Naive B cell (primary cell): ENCODE results near the gene EIPR1. TPM values are rescaled to one million over a fixed set of nuclear protein-coding genes. Genes with fewer than 3 reads are reported as not detected.

Experiments
- ATAC-seq, 2 donors: fragments of 150-1000 bp; cut with Tn5 transposase; 2 replicates each; pipeline ENCODE4 v1.10.0; 2021; ENCODE audit warnings: low read depth in 2 of 2, mild to moderate bottlenecking in 2 of 2, moderate library complexity in 2 of 2
- DNase-seq: peaks from one replicate; pipeline ENCODE4 v3.0.0; 2022
- H3K27ac Mint-ChIP-seq, 6 donors: one replicate each; pipeline ENCODE4 v1.8.0; 2020 to 2022; ENCODE audit warnings: mild to moderate bottlenecking in 6 of 6, mixed read lengths in 6 of 6, moderate library complexity in 5 of 6, inconsistent platforms in 2 of 6
- H3K27me3 Mint-ChIP-seq, 3 donors: one replicate each; pipeline ENCODE4 v1.8.0; 2021 to 2022; ENCODE audit warnings: mixed read lengths in 3 of 3, mild to moderate bottlenecking in 1 of 3
- H3K36me3 Mint-ChIP-seq, 2 donors: one replicate each; pipeline ENCODE4 v1.8.0; 2020 to 2022; ENCODE audit warnings: mixed read lengths in 2 of 2, inconsistent platforms in 1 of 2, mild to moderate bottlenecking in 1 of 2
- H3K4me1 Mint-ChIP-seq, 3 donors: one replicate each; pipeline ENCODE4 v1.8.0; 2020 to 2022; ENCODE audit warnings: mixed read lengths in 3 of 3, inconsistent platforms in 1 of 3, mild to moderate bottlenecking in 1 of 3, moderate library complexity in 1 of 3
- H3K4me3 Mint-ChIP-seq, 8 donors: one replicate each; pipeline ENCODE4 v1.8.0; 2020 to 2022; ENCODE audit warnings: mild to moderate bottlenecking in 8 of 8, mixed read lengths in 8 of 8, moderate library complexity in 8 of 8, inconsistent platforms in 2 of 8
- H3K9me3 Mint-ChIP-seq, 7 donors: one replicate each; pipeline ENCODE4 v1.8.0; 2020 to 2022; ENCODE audit warnings: mixed read lengths in 7 of 7, mild to moderate bottlenecking in 5 of 7, inconsistent platforms in 2 of 7, moderate library complexity in 1 of 7
- polyA plus RNA-seq, 6 donors: library from polyadenylated mRNA; unstranded; fragments of 300-500 nt; fragmentation: Illumina TruSeq; gene quantifications; one replicate each; pipeline ENCODE4 v1.2.3, GENCODE V29; 2021; ENCODE audit warnings: low read depth in 6 of 6

EIPR1 gene
- polyA plus RNA-seq, 6 donors from 2014 or later = 35.7 to 53.9 (median 40.9) TPM

DNA sequence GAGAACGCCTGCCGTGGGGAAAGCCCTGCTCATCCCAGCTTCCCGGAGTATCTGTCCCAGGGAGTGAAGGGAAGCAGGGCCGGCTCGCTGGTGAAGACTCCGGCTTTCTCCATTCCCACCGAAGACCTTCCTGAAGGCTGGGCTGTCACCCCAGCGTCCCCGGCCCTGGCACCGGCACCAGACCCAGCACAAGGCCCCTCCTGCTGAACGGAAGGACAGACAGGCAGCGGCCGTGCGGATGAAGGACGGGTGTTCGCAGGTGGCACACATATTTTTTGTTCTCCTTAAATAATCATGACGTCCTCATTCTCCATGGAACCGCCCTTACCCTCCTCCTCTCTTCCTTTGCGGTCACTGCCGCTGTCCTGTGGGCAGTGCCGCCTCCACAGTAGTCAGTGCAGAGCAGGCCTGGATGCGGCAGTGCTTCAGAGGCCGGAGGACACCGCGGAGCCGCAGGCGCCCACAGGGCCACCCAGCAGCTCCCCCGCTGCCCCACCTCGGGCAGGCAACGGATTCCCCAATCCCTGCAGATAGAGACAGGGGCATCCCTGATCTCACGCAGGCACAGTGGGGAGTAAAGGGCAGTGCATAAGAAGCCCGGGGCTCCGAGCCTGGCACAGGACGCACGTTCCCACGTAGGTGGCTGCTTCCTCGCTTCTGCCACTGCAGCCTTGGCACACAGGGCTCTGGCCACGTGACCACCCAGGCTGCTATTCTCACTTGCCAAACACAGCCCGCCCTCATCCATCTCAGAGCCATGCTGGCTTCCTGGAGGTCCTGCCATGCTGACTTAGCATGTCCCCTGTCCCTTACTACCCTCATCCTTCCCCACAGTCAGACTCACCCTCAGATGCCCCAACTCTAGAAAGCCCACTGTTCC is 229.7 kb downstream of the EIPR1 start:
- no peaks in the 10 kb centered on the region for H3K27me3 Mint-ChIP-seq
- peaks cover 38 to 50% (median 48%) of the 10 kb centered on the region in 3 donors for H3K4me1 Mint-ChIP-seq
- peaks cover 17 to 23% of the 10 kb centered on the region in 2 donors for H3K36me3 Mint-ChIP-seq
- DNase-seq = no peak
- no peak for ATAC-seq
- peak overlapping the region in 2 of 8 donors; percentile 31 to 42 for H3K4me3 Mint-ChIP-seq
- H3K9me3 Mint-ChIP-seq = peaks cover 0 to 16% (median 11%) of the 10 kb centered on the region in 7 donors
- H3K27ac Mint-ChIP-seq = peak overlapping the region in 3 of 6 donors; percentile 7 to 72 (median 72)

DNA sequence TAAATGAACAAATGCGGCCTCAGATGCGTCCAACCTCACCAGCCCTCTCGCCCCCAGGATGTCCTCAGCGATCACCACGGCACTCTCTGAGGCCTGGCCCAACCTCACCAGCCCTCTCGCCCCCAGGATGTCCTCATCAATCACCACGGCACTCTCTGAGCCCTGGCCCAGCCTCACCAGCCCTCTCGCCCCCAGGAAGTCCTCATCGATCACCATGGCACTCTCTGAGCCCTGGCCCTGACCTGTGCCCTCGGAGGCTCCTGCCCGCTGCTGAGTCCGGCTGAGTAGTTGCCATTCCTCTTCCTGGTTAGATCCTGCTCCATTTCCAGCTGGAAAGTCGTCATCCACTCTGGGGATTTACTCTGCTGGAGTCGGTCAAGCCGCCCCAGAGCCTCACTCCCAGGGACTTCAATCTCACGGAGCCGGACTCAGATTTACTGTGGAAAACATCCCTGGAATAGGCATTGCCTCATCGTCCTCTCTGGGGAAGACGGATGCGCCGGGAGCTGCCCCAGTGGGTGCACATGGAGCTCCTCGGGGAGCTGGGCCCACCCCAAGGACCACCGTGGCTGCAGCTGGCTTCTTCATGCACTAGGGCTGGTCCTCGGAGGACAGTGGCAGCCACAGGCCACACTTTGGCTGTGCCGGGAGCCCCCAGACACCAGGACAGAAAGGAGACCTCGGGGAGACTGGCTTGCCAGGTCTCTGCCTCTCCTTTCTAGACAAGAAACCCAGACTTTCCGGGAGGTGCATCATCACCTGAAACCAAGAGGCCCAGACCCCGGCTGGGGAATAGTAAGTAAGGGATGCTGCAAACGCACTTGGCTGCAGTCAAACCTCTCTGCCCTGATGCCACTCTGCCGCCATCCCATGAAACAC is 230.6 kb downstream of the EIPR1 start:
- peaks cover 0 to 11% (median 7%) of the 10 kb centered on the region in 7 donors for H3K9me3 Mint-ChIP-seq
- H3K4me3 Mint-ChIP-seq = no peak overlapping the region
- DNase-seq = no peak
- peak overlapping the region in 2 of 6 donors; percentile 9 to 42 for H3K27ac Mint-ChIP-seq
- peaks cover 8 to 17% of the 10 kb centered on the region in 2 donors for H3K36me3 Mint-ChIP-seq
- H3K27me3 Mint-ChIP-seq = no peaks in the 10 kb centered on the region
- no peak for ATAC-seq
- peaks cover 29 to 42% (median 39%) of the 10 kb centered on the region in 3 donors for H3K4me1 Mint-ChIP-seq

DNA sequence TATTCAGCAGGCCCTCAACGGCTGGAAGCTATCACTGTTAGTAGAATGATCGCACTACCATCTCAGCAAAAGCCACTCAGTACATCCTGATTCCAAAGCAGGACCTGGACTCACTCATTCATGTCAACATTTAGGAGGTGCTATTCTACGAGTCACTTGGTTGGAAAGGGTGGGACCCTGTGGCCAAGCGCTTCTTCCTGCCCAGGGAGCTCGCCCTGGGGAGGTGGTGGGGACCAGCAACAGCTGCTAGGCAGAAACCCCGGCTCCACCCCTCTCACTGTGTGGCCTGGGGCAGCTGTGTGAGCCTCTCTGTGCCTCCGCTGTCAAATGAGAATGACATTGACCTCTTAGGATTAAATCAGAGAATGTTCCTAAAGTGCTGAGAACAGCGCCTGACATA is 231.4 kb downstream of the EIPR1 start:
- no peak for ATAC-seq
- H3K36me3 Mint-ChIP-seq = peaks cover 7 to 8% of the 10 kb centered on the region in 2 donors
- DNase-seq = no peak
- H3K4me3 Mint-ChIP-seq = no peak overlapping the region
- H3K9me3 Mint-ChIP-seq = peaks cover 0 to 8% (median 5%) of the 10 kb centered on the region in 7 donors
- H3K27me3 Mint-ChIP-seq = no peaks in the 10 kb centered on the region
- peaks cover 21 to 34% (median 31%) of the 10 kb centered on the region in 3 donors for H3K4me1 Mint-ChIP-seq
- H3K27ac Mint-ChIP-seq = peak overlapping the region in 1 of 6 donors; percentile 18

DNA sequence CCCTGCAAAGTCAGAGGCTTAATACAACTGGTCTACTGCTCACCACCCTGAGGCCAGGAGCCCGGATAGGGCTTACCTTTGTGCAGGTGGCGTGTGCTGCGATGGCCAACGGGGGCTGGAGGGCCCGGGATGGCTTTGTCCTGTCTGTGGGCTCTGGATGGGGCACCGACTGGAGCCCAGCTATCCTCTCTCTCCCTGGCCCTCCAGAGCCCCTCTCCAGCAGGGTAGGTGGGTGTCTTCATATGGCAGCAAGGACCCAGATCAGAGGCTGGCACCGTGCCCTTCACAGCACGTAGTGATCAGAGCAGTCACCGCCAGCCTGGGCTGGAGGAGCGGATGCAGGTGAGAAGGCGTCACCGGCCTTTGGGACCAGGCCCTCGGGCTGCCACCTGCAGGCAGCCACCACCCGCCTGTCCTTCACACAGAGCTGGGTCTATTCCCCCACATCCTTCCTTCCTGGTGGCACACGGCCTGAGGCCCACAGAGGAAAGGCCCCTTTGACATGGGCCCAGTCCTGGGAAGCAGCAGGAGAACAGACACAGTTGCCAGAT is 232.1 kb downstream of the EIPR1 start:
- H3K9me3 Mint-ChIP-seq = peaks cover 0 to 1% (median under 1%) of the 10 kb centered on the region in 7 donors

DNA sequence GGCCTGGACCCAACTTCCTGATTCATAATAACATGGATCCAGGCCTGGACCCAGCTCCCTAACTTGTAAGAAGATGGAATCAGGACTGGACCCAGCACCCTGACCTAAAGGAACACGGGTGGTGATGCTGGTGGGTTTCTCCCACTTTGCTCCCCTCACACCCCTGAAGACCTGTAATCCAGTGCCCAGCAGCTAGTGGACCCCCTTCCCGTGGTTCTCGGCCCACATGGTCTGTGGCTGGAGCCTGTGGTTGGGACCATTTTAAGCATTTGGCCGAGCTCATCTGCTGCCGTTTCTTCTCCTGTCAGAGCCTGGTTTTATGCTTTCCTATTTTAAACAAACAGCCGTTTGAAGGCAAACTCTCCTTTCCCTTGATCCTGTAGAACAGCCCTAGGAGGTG is 232.8 kb downstream of the EIPR1 start:
- peaks cover 14 to 29% (median 21%) of the 10 kb centered on the region in 3 donors for H3K4me1 Mint-ChIP-seq
- peak overlapping the region in 2 of 6 donors; percentile 34 to 61 for H3K27ac Mint-ChIP-seq
- H3K9me3 Mint-ChIP-seq = no peaks in the 10 kb centered on the region
- ATAC-seq (no peak), DNase-seq (no peak)
- no peaks in the 10 kb centered on the region for H3K27me3 Mint-ChIP-seq
- no peaks in the 10 kb centered on the region for H3K36me3 Mint-ChIP-seq
- no peak overlapping the region for H3K4me3 Mint-ChIP-seq

More for the DNA sequence above, 232.1 kb downstream of the EIPR1 start:
- Mint-ChIP-seq H3K4me3 (peak overlapping the region in 1 of 8 donors; percentile 25), H3K36me3 (peaks cover under 1 to 2% of the 10 kb centered on the region in 2 donors), H3K4me1 (peaks cover 15 to 29% (median 25%) of the 10 kb centered on the region in 3 donors), H3K27ac (peak overlapping the region in 2 of 6 donors; percentile 18 to 74), H3K27me3 (no peaks in the 10 kb centered on the region)
- DNase-seq (no peak), ATAC-seq (no peak)

DNA sequence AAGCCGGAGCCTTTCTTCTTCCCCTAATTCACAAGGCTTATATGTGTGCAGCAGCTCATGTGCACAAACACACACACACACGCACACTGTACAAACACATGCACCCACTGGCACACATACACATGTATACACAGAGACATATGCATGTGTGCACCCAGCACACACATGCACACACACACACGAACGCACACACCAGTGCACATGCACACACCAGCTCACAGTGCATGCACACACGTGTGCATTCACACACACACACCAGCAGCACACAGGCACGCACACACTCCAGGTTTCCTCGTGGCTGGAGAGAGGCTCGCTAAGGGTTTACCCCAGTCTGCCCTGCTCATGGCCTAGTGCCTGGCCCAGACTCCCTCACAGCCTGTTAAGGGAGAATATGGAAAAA is 234.0 kb downstream of the EIPR1 start:
- no peak for ATAC-seq

DNA sequence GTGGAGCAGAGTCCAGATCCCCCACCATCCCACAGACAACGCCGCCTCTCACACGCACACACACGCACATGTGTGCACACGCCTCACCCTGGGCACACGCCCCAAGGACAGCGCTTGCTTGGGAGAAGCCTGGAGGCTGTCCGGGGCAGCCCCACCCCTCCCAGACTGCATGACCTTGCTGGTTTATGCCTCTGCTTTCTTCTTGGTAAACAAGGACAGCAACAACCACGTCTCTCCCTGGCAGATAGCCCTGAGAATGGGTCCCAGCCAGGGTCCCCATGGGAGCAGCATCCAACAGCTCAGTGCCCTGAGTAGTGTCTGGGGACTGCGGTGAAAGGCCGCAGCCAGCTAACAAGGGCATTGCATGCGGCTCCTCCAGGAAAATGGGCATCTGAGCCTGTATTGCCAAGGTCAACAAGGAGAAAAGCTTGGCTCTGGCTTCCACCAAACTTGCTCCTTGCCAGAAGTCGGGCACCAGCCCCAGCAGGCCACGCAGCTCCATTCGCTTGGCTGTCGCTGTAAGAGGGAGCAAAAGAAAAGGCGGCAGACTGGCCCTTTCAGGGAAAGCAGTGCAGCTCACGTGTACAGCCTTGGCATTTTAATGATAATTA is 234.6 kb downstream of the EIPR1 start:
- H3K9me3 Mint-ChIP-seq = no peaks in the 10 kb centered on the region
- DNase-seq = no peak
- no peaks in the 10 kb centered on the region for H3K27me3 Mint-ChIP-seq
- peaks cover 12 to 23% (median 14%) of the 10 kb centered on the region in 3 donors for H3K4me1 Mint-ChIP-seq
- H3K36me3 Mint-ChIP-seq = no peaks in the 10 kb centered on the region
- ATAC-seq = no peak
- H3K4me3 Mint-ChIP-seq = peak overlapping the region in 1 of 8 donors; percentile 27
- peak overlapping the region in 2 of 6 donors; percentile 67 to 84 for H3K27ac Mint-ChIP-seq

More for the DNA sequence above, 234.0 kb downstream of the EIPR1 start:
- H3K36me3 Mint-ChIP-seq = no peaks in the 10 kb centered on the region
- H3K4me1 Mint-ChIP-seq = peaks cover 14 to 28% (median 15%) of the 10 kb centered on the region in 3 donors
- no peaks in the 10 kb centered on the region for H3K27me3 Mint-ChIP-seq
- H3K27ac Mint-ChIP-seq = peak overlapping the region in 2 of 6 donors; percentile 12 to 68
- H3K9me3 Mint-ChIP-seq = no peaks in the 10 kb centered on the region
- DNase-seq = no peak
- H3K4me3 Mint-ChIP-seq = no peak overlapping the region

DNA sequence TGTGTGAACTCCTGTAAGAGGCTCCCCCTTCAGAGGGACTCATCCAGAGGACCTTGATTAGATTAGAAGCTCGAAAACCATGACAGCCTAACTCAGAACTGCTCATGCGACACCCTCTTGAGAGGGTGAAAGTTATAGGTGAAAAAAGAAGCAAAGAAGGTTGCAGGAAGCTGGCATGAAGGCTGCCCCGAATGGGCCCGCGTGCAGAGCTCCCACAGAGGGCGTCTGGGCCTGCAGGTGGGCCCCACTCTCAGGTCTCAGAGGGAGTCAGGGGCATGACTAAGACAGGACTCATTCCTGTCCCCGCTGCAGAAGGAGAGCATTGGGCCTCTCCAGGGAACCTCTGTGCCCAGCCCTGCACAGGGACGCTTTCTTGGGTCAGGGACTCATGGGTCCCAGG is 235.4 kb downstream of the EIPR1 start:
- no peaks in the 10 kb centered on the region for H3K36me3 Mint-ChIP-seq
- no peak overlapping the region for H3K4me3 Mint-ChIP-seq
- peaks cover 12 to 23% (median 14%) of the 10 kb centered on the region in 3 donors for H3K4me1 Mint-ChIP-seq
- peak in 1 of 2 donors; percentile 37 for ATAC-seq
- no peak overlapping the region for H3K27ac Mint-ChIP-seq
- H3K27me3 Mint-ChIP-seq = no peaks in the 10 kb centered on the region
- no peak for DNase-seq
- no peaks in the 10 kb centered on the region for H3K9me3 Mint-ChIP-seq

DNA sequence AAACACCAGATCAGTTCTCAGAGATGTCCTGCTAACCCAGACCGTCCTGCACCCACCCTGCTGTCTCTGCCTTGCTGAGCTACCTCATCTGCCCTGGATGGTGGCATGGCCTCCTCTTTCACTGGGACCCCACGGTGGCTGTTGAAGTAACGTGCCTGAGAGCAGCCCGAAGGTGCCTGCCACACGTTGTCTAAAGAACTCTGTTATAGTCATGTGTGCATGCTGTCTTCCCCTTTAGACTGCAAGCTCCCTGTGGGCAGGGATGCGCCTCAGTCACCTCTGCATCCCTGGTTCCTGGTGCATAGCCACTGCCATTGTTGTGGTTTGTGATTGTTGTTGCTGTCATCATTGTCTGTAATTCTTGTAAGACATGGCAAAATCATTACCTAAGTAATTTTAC is 235.9 kb downstream of the EIPR1 start:
- peaks cover 9 to 19% (median 10%) of the 10 kb centered on the region in 3 donors for H3K4me1 Mint-ChIP-seq
- H3K27ac Mint-ChIP-seq = no peak overlapping the region

DNA sequence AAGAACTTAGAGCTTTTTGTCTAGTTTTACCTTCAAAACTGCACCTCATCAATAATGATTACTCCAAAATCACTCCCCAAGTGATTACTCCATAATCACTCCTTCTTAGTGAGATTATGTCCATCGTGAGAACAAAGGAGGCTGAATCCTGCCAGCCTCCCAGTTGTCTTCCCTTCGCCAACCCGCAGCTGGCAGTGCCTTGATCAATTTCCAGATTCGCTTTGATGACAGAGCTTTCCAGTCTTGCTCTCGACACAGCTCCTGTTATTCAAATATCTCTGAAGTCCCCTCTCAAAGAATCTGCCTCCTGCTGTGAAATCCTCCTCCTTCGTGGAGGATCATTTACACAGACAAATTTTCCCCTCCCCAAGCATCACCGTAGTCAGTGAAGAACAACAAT is 237.7 kb downstream of the EIPR1 start:
- peaks cover 0 to 9% (median 0%) of the 10 kb centered on the region in 7 donors for H3K9me3 Mint-ChIP-seq
- H3K4me3 Mint-ChIP-seq = no peak overlapping the region
- no peak overlapping the region for H3K27ac Mint-ChIP-seq
- H3K4me1 Mint-ChIP-seq = peaks cover 0 to 5% (median 4%) of the 10 kb centered on the region in 3 donors
- H3K27me3 Mint-ChIP-seq = no peaks in the 10 kb centered on the region
- no peaks in the 10 kb centered on the region for H3K36me3 Mint-ChIP-seq
- ATAC-seq (no peak), DNase-seq (no peak)

More for the DNA sequence above, 235.9 kb downstream of the EIPR1 start:
- H3K27me3 Mint-ChIP-seq = no peaks in the 10 kb centered on the region
- no peak for ATAC-seq
- no peaks in the 10 kb centered on the region for H3K9me3 Mint-ChIP-seq
- no peaks in the 10 kb centered on the region for H3K36me3 Mint-ChIP-seq
- no peak overlapping the region for H3K4me3 Mint-ChIP-seq
- DNase-seq = no peak
